Esophagus muscularis mucosa (tissue), 4 donors: ENCODE data around the gene SYN1.

Experiments
- CTCF ChIP-seq, 3 experiments: fragments of 200-600 bp in 2 of 3; fragments of 450-650 bp in 1 of 3; sonication (generic) in 2 of 3; IDR thresholded peaks; one replicate each; pipeline ENCODE4 v1.5.1; 2017 to 2019; ENCODE audit warnings: antibody characterized with exemption in 3 of 3, mild to moderate bottlenecking in 2 of 3, moderate library complexity in 1 of 3
- EP300 ChIP-seq: sonication (generic); formaldehyde crosslinking; IDR thresholded peaks from one replicate; pipeline ENCODE4 v1.6.1; 2017; ENCODE audit warnings: antibody characterized with exemption
- POLR2A ChIP-seq: fragments of 450-650 bp; IDR thresholded peaks from one replicate; pipeline ENCODE4 v1.6.1; 2017; ENCODE audit warnings: antibody characterized with exemption, moderate library complexity, mild to moderate bottlenecking, low read depth
- POLR2AphosphoS5 ChIP-seq, 2 donors: sonication (generic); formaldehyde crosslinking; IDR thresholded peaks; one replicate each; pipeline ENCODE4 v1.6.1; 2017; ENCODE audit warnings: antibody characterized with exemption in 2 of 2

- no peak for TF ChIP-seq CTCF (IDR thresholded peaks at IDR 0.05)
- TF ChIP-seq POLR2A, result no peak
- no peak for TF ChIP-seq POLR2AphosphoS5 (IDR thresholded peaks at IDR 0.05)
- TF ChIP-seq EP300, result no peak
Measured at GRCh38 chrX:47574076-47574546, 45.5 kb downstream of the SYN1 start.
